ENCODE results near the gene PXK.
A peak's percentile ranks its signal among the peaks of the same experiment; 100 is the strongest.
"Not testable (repeated sequence)": the region's sequence is repeated elsewhere in the genome, so short reads cannot be mapped to it uniquely, and the experiment has no call there.

The PXK gene

GRCh38 chr3:58329922-58330413 lies 2.7 kb upstream of the PXK start:
- no peak for TF ChIP-seq POLR2A (IDR thresholded peaks at IDR 0.05; ENCODE audit: low read depth, low read length)
- FAIRE-seq: no peak
- no peak for DNase-seq (ENCODE audit: insufficient read length, low spot score)

GRCh38 chr3:58331593-58332152 lies 1.0 kb upstream of the PXK start:
- FAIRE-seq: no peak
- no peak for TF ChIP-seq POLR2A (IDR thresholded peaks at IDR 0.05; ENCODE audit: low read depth, low read length)
- DNase-seq (ENCODE audit: insufficient read length, low spot score): no peak

- no peak for TF ChIP-seq POLR2A (IDR thresholded peaks at IDR 0.05; ENCODE audit: low read depth, low read length)
- DNase-seq (ENCODE audit: insufficient read length, low spot score): no peak
- peak; percentile 11 for FAIRE-seq
Measured at GRCh38 chr3:58333206-58334012, 717 bp downstream of the PXK start.

- FAIRE-seq (no peak), DNase-seq (ENCODE audit: insufficient read length, low spot score) (no peak)
- TF ChIP-seq POLR2A (IDR thresholded peaks at IDR 0.05; ENCODE audit: low read depth, low read length): no peak
Measured at GRCh38 chr3:58334013-58334321, 1.3 kb downstream of the PXK start.

GRCh38 chr3:58334506-58334884 lies 1.8 kb downstream of the PXK start:
- FAIRE-seq: no peak
- TF ChIP-seq POLR2A (IDR thresholded peaks at IDR 0.05; ENCODE audit: low read depth, low read length): no peak
- no peak for DNase-seq (ENCODE audit: insufficient read length, low spot score)

- no peak for FAIRE-seq
- DNase-seq (ENCODE audit: insufficient read length, low spot score): no peak
- no peak for TF ChIP-seq POLR2A (IDR thresholded peaks at IDR 0.05; ENCODE audit: low read depth, low read length)
Measured at GRCh38 chr3:58335652-58335947, 2.9 kb downstream of the PXK start.

GRCh38 chr3:58336135-58336882 lies 3.6 kb downstream of the PXK start:
- DNase-seq (ENCODE audit: insufficient read length, low spot score) (peak; percentile 74), FAIRE-seq (peak; percentile 91)
- TF ChIP-seq POLR2A (IDR thresholded peaks at IDR 0.05; ENCODE audit: low read depth, low read length): no peak

- FAIRE-seq: no peak
- TF ChIP-seq POLR2A (IDR thresholded peaks at IDR 0.05; ENCODE audit: low read depth, low read length): no peak
- DNase-seq (ENCODE audit: insufficient read length, low spot score): no peak
Measured at GRCh38 chr3:58337190-58337589, 4.5 kb downstream of the PXK start.

- FAIRE-seq; DNase-seq (ENCODE audit: insufficient read length, low spot score): not testable (repeated sequence)
Measured at GRCh38 chr3:58339146-58339545, 6.5 kb downstream of the PXK start.

- FAIRE-seq (no peak), DNase-seq (ENCODE audit: insufficient read length, low spot score) (no peak)
- TF ChIP-seq POLR2A (IDR thresholded peaks at IDR 0.05; ENCODE audit: low read depth, low read length): no peak
Measured at GRCh38 chr3:58340594-58341244, 8.0 kb downstream of the PXK start.

GRCh38 chr3:58341376-58341775 lies 8.7 kb downstream of the PXK start:
- DNase-seq (ENCODE audit: insufficient read length, low spot score): no peak
- no peak for FAIRE-seq
- no peak for TF ChIP-seq POLR2A (IDR thresholded peaks at IDR 0.05; ENCODE audit: low read depth, low read length)

- no peak for TF ChIP-seq POLR2A (IDR thresholded peaks at IDR 0.05; ENCODE audit: low read depth, low read length)
- FAIRE-seq (no peak), DNase-seq (ENCODE audit: insufficient read length, low spot score) (no peak)
Measured at GRCh38 chr3:58342676-58343075, 10.0 kb downstream of the PXK start.

GRCh38 chr3:58345457-58345856 lies 12.8 kb downstream of the PXK start:
- DNase-seq (ENCODE audit: insufficient read length, low spot score): no peak
- FAIRE-seq: no peak

GRCh38 chr3:58346368-58346767 lies 13.7 kb downstream of the PXK start:
- no peak for TF ChIP-seq POLR2A (IDR thresholded peaks at IDR 0.05; ENCODE audit: low read depth, low read length)
- DNase-seq (ENCODE audit: insufficient read length, low spot score): no peak
- no peak for FAIRE-seq

More at GRCh38 chr3:58345457-58345856, 12.8 kb downstream of the PXK start:
- no peak for TF ChIP-seq POLR2A (IDR thresholded peaks at IDR 0.05; ENCODE audit: low read depth, low read length)

Data from H54 (cell line).